Astrocyte (in vitro differentiated cells and primary cell): ENCODE results near the gene CD81. TPM values are rescaled to one million over a fixed set of nuclear protein-coding genes. Genes with fewer than 3 reads are reported as not detected.

Source experiments
- DNase-seq: peaks from one replicate; pipeline ENCODE4 v3.0.0-alpha.2; 2010; ENCODE audit warnings: low read depth
- FAIRE-seq: peaks from 2 replicates; lab custom pipeline; 2011; peaks lifted over from hg19 to GRCh38; lab: Jason Lieb, UNC
- H2AFZ ChIP-seq: 2 replicates; pipeline ENCODE4 v1.6.0; 2012; ENCODE audit warnings: low read depth, low read length, inconsistent platforms
- H3K27ac ChIP-seq: 2 replicates; pipeline ENCODE4 v1.5.1; 2011; ENCODE audit warnings: low read depth, low read length, inconsistent platforms
- H3K27me3 ChIP-seq: 2 replicates; pipeline ENCODE4 v1.6.0; 2011; ENCODE audit warnings: low read length, inconsistent platforms; ENCODE audit not compliant: insufficient read depth
- H3K36me3 ChIP-seq: 2 replicates; pipeline ENCODE4 v1.5.1; 2011; ENCODE audit warnings: low read length, inconsistent platforms; ENCODE audit not compliant: insufficient read depth
- H3K4me1 ChIP-seq: 2 replicates; pipeline ENCODE4 v1.5.1; 2011; ENCODE audit warnings: low read length, inconsistent platforms; ENCODE audit not compliant: insufficient read depth
- H3K4me2 ChIP-seq: 2 replicates; pipeline ENCODE4 v1.6.0; 2012; ENCODE audit warnings: low read length, inconsistent platforms
- H3K4me3 ChIP-seq: 2 replicates; pipeline ENCODE4 v1.5.1; 2011; ENCODE audit warnings: low read depth, mild to moderate bottlenecking, low read length, inconsistent platforms; ENCODE audit not compliant: insufficient read depth
- H3K79me2 ChIP-seq: 2 replicates; pipeline ENCODE4 v1.6.0; 2012; ENCODE audit warnings: mild to moderate bottlenecking, low read length, inconsistent platforms; ENCODE audit not compliant: insufficient read depth
- H3K9ac ChIP-seq: 2 replicates; pipeline ENCODE4 v1.6.0; 2012; ENCODE audit warnings: mild to moderate bottlenecking, low read length, inconsistent platforms
- H3K9me3 ChIP-seq: 2 replicates; pipeline ENCODE4 v1.5.1; 2012; ENCODE audit warnings: low read depth, mild to moderate bottlenecking, low read length, inconsistent platforms; ENCODE audit not compliant: insufficient read depth
- H4K20me1 ChIP-seq: 2 replicates; pipeline ENCODE4 v1.6.0; 2012; ENCODE audit warnings: low read length, inconsistent platforms; ENCODE audit not compliant: insufficient read depth
- H3K27ac Mint-ChIP-seq: one replicate; pipeline ENCODE4 v1.8.0; 2021; ENCODE audit warnings: mild to moderate bottlenecking, mixed read lengths; ENCODE audit not compliant: unreplicated experiment
- H3K27me3 Mint-ChIP-seq: one replicate; pipeline ENCODE4 v1.8.0; 2021; ENCODE audit warnings: low read depth, mixed read lengths; ENCODE audit not compliant: unreplicated experiment
- H3K36me3 Mint-ChIP-seq: one replicate; pipeline ENCODE4 v1.8.0; 2021; ENCODE audit warnings: low read depth, mixed read lengths; ENCODE audit not compliant: unreplicated experiment
- H3K4me1 Mint-ChIP-seq: one replicate; pipeline ENCODE4 v1.8.0; 2021; ENCODE audit warnings: low read depth, mixed read lengths; ENCODE audit not compliant: unreplicated experiment
- H3K4me3 Mint-ChIP-seq: one replicate; pipeline ENCODE4 v1.8.0; 2021; ENCODE audit warnings: mild to moderate bottlenecking, moderate library complexity, mixed read lengths; ENCODE audit not compliant: unreplicated experiment
- H3K9me3 Mint-ChIP-seq: one replicate; pipeline ENCODE4 v1.8.0; 2021; ENCODE audit warnings: mild to moderate bottlenecking, mixed read lengths; ENCODE audit not compliant: unreplicated experiment
- CTCF ChIP-seq: IDR thresholded peaks from 2 replicates; pipeline ENCODE4 v1.5.1; 2011; ENCODE audit warnings: low read depth, mild to moderate bottlenecking, inconsistent platforms, low read length, moderate library complexity; ENCODE audit not compliant: insufficient read depth
- EZH2 ChIP-seq: IDR thresholded peaks from 2 replicates; pipeline ENCODE4 v1.6.1; 2012; ENCODE audit warnings: mild to moderate bottlenecking, low read length, inconsistent platforms; ENCODE audit not compliant: insufficient read depth
- total RNA-seq: library from RNA; stranded (reverse); gene quantifications from 2 replicates; pipeline ENCODE4 v1.2.1, GENCODE V29; 2021

The CD81 gene
- total RNA-seq, 1 donor from 2014 or later, result 625 TPM

- Mint-ChIP-seq H3K36me3 (peaks cover 11% of the 10 kb centered on the region), H3K9me3 (peaks cover 41% of the 10 kb centered on the region), H3K27me3 (peaks cover 29% of the 10 kb centered on the region), H3K27ac (no peak overlapping the region), H3K4me1 (no peaks in the 10 kb centered on the region), H3K4me3 (no peak overlapping the region)
- H2AFZ ChIP-seq, result no peak overlapping the region
- peaks cover under 1% of the 10 kb centered on the region for H3K27me3 ChIP-seq
- no peak overlapping the region for H3K4me3 ChIP-seq
- FAIRE-seq (no peak), DNase-seq (no peak)
- no peak overlapping the region for H3K4me2 ChIP-seq
- no peak overlapping the region for H3K27ac ChIP-seq
- H4K20me1 ChIP-seq, result no peaks in the 10 kb centered on the region
- no peak for TF ChIP-seq CTCF
- TF ChIP-seq EZH2, result no peak
- H3K9me3 ChIP-seq, result peaks cover 6% of the 10 kb centered on the region
- no peaks in the 10 kb centered on the region for H3K4me1 ChIP-seq
- H3K36me3 ChIP-seq, result no peaks in the 10 kb centered on the region
- no peak overlapping the region for H3K9ac ChIP-seq
- no peaks in the 10 kb centered on the region for H3K79me2 ChIP-seq
Observed at GRCh38 chr11:2345050-2345449, 32.1 kb upstream of the CD81 start.

GRCh38 chr11:2346014-2346413 lies 31.1 kb upstream of the CD81 start:
- H3K9me3 ChIP-seq, result peaks cover 6% of the 10 kb centered on the region
- H3K4me3 ChIP-seq, result no peak overlapping the region
- no peak overlapping the region for H3K27ac ChIP-seq
- no peaks in the 10 kb centered on the region for H3K79me2 ChIP-seq
- H3K4me2 ChIP-seq, result no peak overlapping the region
- H2AFZ ChIP-seq, result no peak overlapping the region
- H3K36me3 Mint-ChIP-seq, result peaks cover 13% of the 10 kb centered on the region
- peaks cover 48% of the 10 kb centered on the region for H3K9me3 Mint-ChIP-seq
- no peak overlapping the region for H3K9ac ChIP-seq
- FAIRE-seq, result no peak
- H3K36me3 ChIP-seq, result no peaks in the 10 kb centered on the region
- H3K27me3 ChIP-seq, result peaks cover 2% of the 10 kb centered on the region
- H4K20me1 ChIP-seq, result no peaks in the 10 kb centered on the region
- H3K27me3 Mint-ChIP-seq, result peaks cover 31% of the 10 kb centered on the region
- TF ChIP-seq CTCF, result no peak
- no peak for TF ChIP-seq EZH2
- no peaks in the 10 kb centered on the region for H3K4me1 Mint-ChIP-seq
- no peaks in the 10 kb centered on the region for H3K4me1 ChIP-seq
- no peak overlapping the region for H3K27ac Mint-ChIP-seq
- no peak for DNase-seq
- no peak overlapping the region for H3K4me3 Mint-ChIP-seq

- FAIRE-seq, result no peak
- no peaks in the 10 kb centered on the region for H3K79me2 ChIP-seq
- peaks cover 13% of the 10 kb centered on the region for H3K36me3 Mint-ChIP-seq
Observed at GRCh38 chr11:2346586-2347307, 30.4 kb upstream of the CD81 start.

More at GRCh38 chr11:2346586-2347307, 30.4 kb upstream of the CD81 start:
- Histone ChIP-seq H3K9me3 (peaks cover 6% of the 10 kb centered on the region), H3K4me2 (no peak overlapping the region), H3K4me1 (no peaks in the 10 kb centered on the region), H3K36me3 (no peaks in the 10 kb centered on the region), H3K27me3 (peaks cover 2% of the 10 kb centered on the region), H4K20me1 (no peaks in the 10 kb centered on the region), H3K9ac (no peak overlapping the region), H3K4me3 (no peak overlapping the region), H2AFZ (no peak overlapping the region), H3K27ac (no peak overlapping the region)
- no peak for DNase-seq
- H3K4me3 Mint-ChIP-seq, result no peak overlapping the region
- peaks cover 37% of the 10 kb centered on the region for H3K27me3 Mint-ChIP-seq
- peaks cover 51% of the 10 kb centered on the region for H3K9me3 Mint-ChIP-seq
- TF ChIP-seq CTCF, result no peak
- TF ChIP-seq EZH2, result no peak
- no peaks in the 10 kb centered on the region for H3K4me1 Mint-ChIP-seq
- no peak overlapping the region for H3K27ac Mint-ChIP-seq
